ENCODE data around the gene EXOC3L4.

- TF ChIP-seq CTCF (conservative IDR thresholded peaks at IDR 0.05; ENCODE audit: low read length): no peak
- TF ChIP-seq EZH2phosphoT487 (IDR thresholded peaks at IDR 0.05; ENCODE audit: borderline replicate concordance, low read depth, low read length): no peak
Measured at GRCh38 chr14:103101963-103102688, 7.6 kb downstream of the EXOC3L4 start.

Measured in OCI-LY7 (cell line).